HG02798 (cell line): Measurements from ENCODE around the gene RNF115.

Source experiments
- ATAC-seq: cut with Tn5 transposase; IDR thresholded peaks from one replicate; pipeline ENCODE4 v1.9.1; 2021; ENCODE audit warnings: mild to moderate bottlenecking; ENCODE audit not compliant: unreplicated experiment, poor library complexity

RNF115 gene

GRCh38 chr1:145707183-145707867 lies 116.6 kb downstream of the RNF115 start, which contains the start of gene PDZK1:
Gene PDZK1, minus strand, starts transcription at chr1:145707368. Its CDS starts 19,347 bp downstream, at chr1:145688021.
- no peak for ATAC-seq

- no peak for ATAC-seq
Observed at GRCh38 chr1:145706086-145706664, 117.7 kb downstream of the RNF115 start.

GRCh38 chr1:145705622-145706021 lies 118.3 kb downstream of the RNF115 start:
- ATAC-seq, result no peak

- ATAC-seq, result no peak
Observed at GRCh38 chr1:145702826-145703225, 121.1 kb downstream of the RNF115 start.

GRCh38 chr1:145702052-145702451 lies 121.8 kb downstream of the RNF115 start:
- ATAC-seq, result no peak

GRCh38 chr1:145701306-145701862 lies 122.5 kb downstream of the RNF115 start:
- no peak for ATAC-seq

- no peak for ATAC-seq
Observed at GRCh38 chr1:145696630-145696960, 127.3 kb downstream of the RNF115 start.

- no peak for ATAC-seq
Observed at GRCh38 chr1:145695821-145696629, 127.9 kb downstream of the RNF115 start.

GRCh38 chr1:145692785-145693443 lies 131.0 kb downstream of the RNF115 start:
- ATAC-seq, result no peak

- ATAC-seq, result peak; percentile 81
Observed at GRCh38 chr1:145690587-145691558, 133.0 kb downstream of the RNF115 start.

GRCh38 chr1:145689922-145690321 lies 134.0 kb downstream of the RNF115 start:
- ATAC-seq, result no peak

- ATAC-seq, result no peak
Observed at GRCh38 chr1:145688924-145689323, 135.0 kb downstream of the RNF115 start.
